Measurements from ENCODE around the gene AFAP1. TPM values are rescaled to one million over a fixed set of nuclear protein-coding genes. Genes with fewer than 3 reads are reported as not detected.
A peak's percentile ranks its signal among the peaks of the same experiment; 100 is the strongest.

The AFAP1 gene
- total RNA-seq, 1 donor from 2014 or later = 6.7 TPM

GRCh38 chr4:7876201-7876875 lies 63.3 kb downstream of the AFAP1 start:
- peak overlapping the region; percentile 30 for H3K27ac Mint-ChIP-seq
- Histone ChIP-seq H3K79me2 (ENCODE audit: low read depth) (peaks cover 6% of the 10 kb centered on the region), H3K4me3 (no peak overlapping the region), H3K27ac (no peak overlapping the region), H3K27me3 (no peaks in the 10 kb centered on the region), H3K4me1 (no peaks in the 10 kb centered on the region), H3K36me3 (no peaks in the 10 kb centered on the region), H3F3A (ENCODE audit: low read depth) (no peaks in the 10 kb centered on the region), H2AFZ (replicated peaks) (no peak overlapping the region), H4K20me1 (ENCODE audit: low read depth) (peaks cover 9% of the 10 kb centered on the region), H3K9me3 (ENCODE audit: low read depth) (no peaks in the 10 kb centered on the region), H3K4me2 (no peak overlapping the region), H3K9ac (no peak overlapping the region)
- H3K4me3 Mint-ChIP-seq = no peak overlapping the region
- peaks cover 5% of the 10 kb centered on the region for H3K9me3 Mint-ChIP-seq
- peak; percentile 57 for DNase-seq (ENCODE audit: low spot score)
- no peak for TF ChIP-seq EZH2phosphoT487 (IDR thresholded peaks at IDR 0.05)
- TF ChIP-seq EZH2 (IDR thresholded peaks at IDR 0.05) = no peak
- peak; percentile 42 for TF ChIP-seq CTCF (IDR thresholded peaks at IDR 0.05)
- H3K36me3 Mint-ChIP-seq = peaks cover 9% of the 10 kb centered on the region
- H3K27me3 Mint-ChIP-seq (ENCODE audit: insufficient read depth, low read depth) = peaks cover 5% of the 10 kb centered on the region
- peaks cover 17% of the 10 kb centered on the region for H3K4me1 Mint-ChIP-seq

- Histone ChIP-seq H3K4me3 (no peak overlapping the region), H4K20me1 (ENCODE audit: low read depth) (peaks cover 9% of the 10 kb centered on the region), H3K4me2 (no peak overlapping the region), H3F3A (ENCODE audit: low read depth) (no peaks in the 10 kb centered on the region), H3K27me3 (no peaks in the 10 kb centered on the region), H3K36me3 (no peaks in the 10 kb centered on the region), H3K9me3 (ENCODE audit: low read depth) (no peaks in the 10 kb centered on the region), H3K27ac (no peak overlapping the region), H3K79me2 (ENCODE audit: low read depth) (peaks cover 6% of the 10 kb centered on the region), H2AFZ (replicated peaks) (no peak overlapping the region), H3K4me1 (no peaks in the 10 kb centered on the region), H3K9ac (no peak overlapping the region)
- no peak overlapping the region for H3K4me3 Mint-ChIP-seq
- no peak for DNase-seq (ENCODE audit: low spot score)
- H3K27ac Mint-ChIP-seq = no peak overlapping the region
- H3K36me3 Mint-ChIP-seq = peaks cover 14% of the 10 kb centered on the region
- peaks cover 5% of the 10 kb centered on the region for H3K9me3 Mint-ChIP-seq
- TF ChIP-seq EZH2phosphoT487 (IDR thresholded peaks at IDR 0.05) (no peak), CTCF (IDR thresholded peaks at IDR 0.05) (no peak), EZH2 (IDR thresholded peaks at IDR 0.05) (no peak)
- peaks cover 8% of the 10 kb centered on the region for H3K4me1 Mint-ChIP-seq
- H3K27me3 Mint-ChIP-seq (ENCODE audit: insufficient read depth, low read depth) = peaks cover 4% of the 10 kb centered on the region
Observed at GRCh38 chr4:7874838-7875237, 64.8 kb downstream of the AFAP1 start.

- Histone ChIP-seq H4K20me1 (ENCODE audit: low read depth) (peaks cover 9% of the 10 kb centered on the region), H3K4me2 (no peak overlapping the region), H3K9ac (no peak overlapping the region), H3K4me3 (no peak overlapping the region), H3F3A (ENCODE audit: low read depth) (no peaks in the 10 kb centered on the region), H3K9me3 (ENCODE audit: low read depth) (no peaks in the 10 kb centered on the region), H3K36me3 (no peaks in the 10 kb centered on the region), H3K27me3 (no peaks in the 10 kb centered on the region), H3K4me1 (no peaks in the 10 kb centered on the region), H2AFZ (replicated peaks) (no peak overlapping the region), H3K79me2 (ENCODE audit: low read depth) (peaks cover 6% of the 10 kb centered on the region), H3K27ac (no peak overlapping the region)
- TF ChIP-seq CTCF (IDR thresholded peaks at IDR 0.05) (no peak), EZH2 (IDR thresholded peaks at IDR 0.05) (no peak), EZH2phosphoT487 (IDR thresholded peaks at IDR 0.05) (no peak)
- Mint-ChIP-seq H3K27me3 (ENCODE audit: insufficient read depth, low read depth) (peaks cover 4% of the 10 kb centered on the region), H3K36me3 (peaks cover 14% of the 10 kb centered on the region), H3K4me3 (no peak overlapping the region), H3K9me3 (peaks cover 5% of the 10 kb centered on the region), H3K4me1 (peaks cover 3% of the 10 kb centered on the region), H3K27ac (no peak overlapping the region)
- DNase-seq (ENCODE audit: low spot score) = no peak
Observed at GRCh38 chr4:7873881-7874280, 65.8 kb downstream of the AFAP1 start.

Data from neural progenitor cell (in vitro differentiated cells).